GM19238 (cell line): ENCODE measurements around the gene HHIPL1.
"Not testable (repeated sequence)": the region's sequence is repeated elsewhere in the genome, so short reads cannot be mapped to it uniquely, and the experiment has no call there.

ENCODE experiments used
- DNase-seq: peaks from one replicate; pipeline ENCODE4 v3.0.0; 2011; ENCODE audit warnings: low spot score; ENCODE audit not compliant: insufficient read length

Gene HHIPL1

GRCh38 chr14:99660006-99660566, 15.2 kb downstream of the HHIPL1 start:
- no peak for DNase-seq

- DNase-seq = no peak
These were observed 15.9 kb downstream of the HHIPL1 start for GRCh38 chr14:99660794-99661193.

GRCh38 chr14:99661206-99661605, 16.3 kb downstream of the HHIPL1 start:
- not testable (repeated sequence) for DNase-seq

- DNase-seq = no peak
These were observed 17.9 kb downstream of the HHIPL1 start for GRCh38 chr14:99662846-99663245.

- DNase-seq = no peak
These were observed 18.6 kb downstream of the HHIPL1 start for GRCh38 chr14:99663386-99664057.

- no peak for DNase-seq
These were observed 19.4 kb downstream of the HHIPL1 start for GRCh38 chr14:99664058-99664936.

- DNase-seq = no peak
These were observed 20.0 kb downstream of the HHIPL1 start for GRCh38 chr14:99664937-99665273.

- DNase-seq = no peak
These were observed 21.6 kb downstream of the HHIPL1 start for GRCh38 chr14:99666533-99666932.

GRCh38 chr14:99667045-99667444, 22.1 kb downstream of the HHIPL1 start:
- DNase-seq = no peak

- no peak for DNase-seq
These were observed 22.9 kb downstream of the HHIPL1 start for GRCh38 chr14:99667821-99668220.

- no peak for DNase-seq
These were observed 23.7 kb downstream of the HHIPL1 start for GRCh38 chr14:99668307-99669295.

GRCh38 chr14:99670361-99671234, 25.7 kb downstream of the HHIPL1 start:
- no peak for DNase-seq

GRCh38 chr14:99671235-99672224, 26.6 kb downstream of the HHIPL1 start:
- DNase-seq = no peak

- DNase-seq = no peak
These were observed 27.8 kb downstream of the HHIPL1 start for GRCh38 chr14:99672506-99673304.

GRCh38 chr14:99673305-99674063, 28.6 kb downstream of the HHIPL1 start:
- no peak for DNase-seq

- DNase-seq = no peak
These were observed 29.2 kb downstream of the HHIPL1 start for GRCh38 chr14:99674064-99674650.

- no peak for DNase-seq
These were observed 29.9 kb downstream of the HHIPL1 start for GRCh38 chr14:99674776-99675381.
